GM19240 (cell line): ENCODE measurements around the gene PAOX.

Experiments used
- DNase-seq: peaks from one replicate; pipeline ENCODE4 v3.0.0; 2011; ENCODE audit warnings: low spot score; ENCODE audit not compliant: insufficient read length

PAOX gene

GRCh38 chr10:133438711-133439273 lies 59.7 kb downstream of the PAOX start:
- DNase-seq = no peak

- no peak for DNase-seq
Observed at GRCh38 chr10:133439517-133440461, 60.7 kb downstream of the PAOX start.

- no peak for DNase-seq
Observed at GRCh38 chr10:133440633-133441285, 61.7 kb downstream of the PAOX start.
